NCI-H2171 (cell line): ENCODE data around the gene FERMT3.
A peak's percentile ranks its signal among the peaks of the same experiment; 100 is the strongest.

Experiments used
- DNase-seq: peaks from one replicate; lab custom pipeline; 2025; lab: John Stamatoyannopoulos, UW

Gene FERMT3

GRCh38 chr11:64220798-64221197 is 14.3 kb downstream of the FERMT3 start:
- DNase-seq, result no peak

GRCh38 chr11:64222651-64223000 is 16.1 kb downstream of the FERMT3 start:
- no peak for DNase-seq

GRCh38 chr11:64223001-64223651 is 16.6 kb downstream of the FERMT3 start:
- no peak for DNase-seq

- no peak for DNase-seq
Measured at GRCh38 chr11:64224151-64224890, 17.8 kb downstream of the FERMT3 start.

- DNase-seq, result no peak
Measured at GRCh38 chr11:64224891-64225607, 18.5 kb downstream of the FERMT3 start.

- peak; percentile 90 for DNase-seq
Measured at GRCh38 chr11:64225608-64226506, 19.3 kb downstream of the FERMT3 start, which contains the start of the genes NUDT22 and TRPT1. Gene NUDT22 (plus strand): TSS chr11:64226274. CDS start chr11:64226653, 379 bp downstream. Gene TRPT1 (minus strand): TSS chr11:64226186. CDS start chr11:64225860, 326 bp downstream.

- no peak for DNase-seq
Measured at GRCh38 chr11:64226507-64227051, 20.1 kb downstream of the FERMT3 start.

GRCh38 chr11:64227405-64227956 is 21.0 kb downstream of the FERMT3 start:
- DNase-seq, result no peak

- no peak for DNase-seq
Measured at GRCh38 chr11:64229090-64229743, 22.7 kb downstream of the FERMT3 start.

GRCh38 chr11:64229744-64230170 is 23.2 kb downstream of the FERMT3 start:
- DNase-seq, result no peak

GRCh38 chr11:64230171-64230984 is 23.9 kb downstream of the FERMT3 start, which contains the start of gene DNAJC4:
Gene DNAJC4 (plus strand): TSS chr11:64230548. CDS start chr11:64230855, 307 bp downstream.
- peak; percentile 97 for DNase-seq

GRCh38 chr11:64230985-64231365 is 24.5 kb downstream of the FERMT3 start:
- DNase-seq, result no peak

- DNase-seq, result no peak
Measured at GRCh38 chr11:64231546-64231945, 25.0 kb downstream of the FERMT3 start.

GRCh38 chr11:64232182-64232966 is 25.9 kb downstream of the FERMT3 start:
- DNase-seq, result no peak

- no peak for DNase-seq
Measured at GRCh38 chr11:64232967-64233315, 26.4 kb downstream of the FERMT3 start.

GRCh38 chr11:64233913-64234586 is 27.5 kb downstream of the FERMT3 start, which contains the start of gene VEGFB:
Gene VEGFB (plus strand): TSS chr11:64234584. CDS start chr11:64234834, 250 bp downstream.
- DNase-seq, result peak; percentile 59

GRCh38 chr11:64234647-64235379 is 28.3 kb downstream of the FERMT3 start:
- DNase-seq, result peak; percentile 43
